Osteoblast (primary cell): ENCODE measurements around the gene SMG7. TPM values are rescaled to one million over a fixed set of nuclear protein-coding genes. Genes with fewer than 3 reads are reported as not detected.

Experiments used
- DNase-seq: peaks from one replicate; pipeline ENCODE4 v3.0.0; 2011; ENCODE audit warnings: low spot score, mixed read lengths; ENCODE audit not compliant: insufficient read length; ENCODE audit errors: missing footprints
- H2AFZ ChIP-seq: 2 replicates; pipeline ENCODE4 v1.6.0; 2011; ENCODE audit warnings: mild to moderate bottlenecking, low read length
- H3K27ac ChIP-seq: 2 replicates; pipeline ENCODE4 v1.5.1; 2011; ENCODE audit warnings: mild to moderate bottlenecking, low read depth, low read length, moderate library complexity
- H3K27me3 ChIP-seq: 2 replicates; pipeline ENCODE4 v1.6.0; 2012; ENCODE audit warnings: mild to moderate bottlenecking, control low read depth, inconsistent platforms, low read length, moderate library complexity; ENCODE audit not compliant: insufficient read depth
- H3K36me3 ChIP-seq: 2 replicates; pipeline ENCODE4 v1.5.1; 2011; ENCODE audit warnings: mild to moderate bottlenecking, low read length, control low read depth, moderate library complexity; ENCODE audit not compliant: insufficient read depth
- H3K4me1 ChIP-seq: 2 replicates; pipeline ENCODE4 v1.5.1; 2011; ENCODE audit warnings: mild to moderate bottlenecking, low read length, control low read depth, moderate library complexity; ENCODE audit not compliant: insufficient read depth
- H3K4me2 ChIP-seq: 2 replicates; pipeline ENCODE4 v1.6.0; 2011; ENCODE audit warnings: mild to moderate bottlenecking, low read length; ENCODE audit not compliant: insufficient read depth
- H3K4me3 ChIP-seq: fragments of 200-600 bp; sonication (generic); 3 replicates; pipeline ENCODE4 v1.5.1; 2012; ENCODE audit warnings: mild to moderate bottlenecking, low read length, inconsistent platforms; ENCODE audit not compliant: insufficient read depth
- H3K79me2 ChIP-seq: 2 replicates; pipeline ENCODE4 v1.6.0; 2012; ENCODE audit warnings: mild to moderate bottlenecking, low read length, control low read depth, inconsistent platforms; ENCODE audit not compliant: insufficient read depth
- H3K9me3 ChIP-seq: 2 replicates; pipeline ENCODE4 v1.5.1; 2011; ENCODE audit warnings: low read depth, low read length, control low read depth
- H4K20me1 ChIP-seq: 2 replicates; pipeline ENCODE4 v1.6.0; 2012; ENCODE audit warnings: mild to moderate bottlenecking, low read length, control low read depth; ENCODE audit not compliant: insufficient read depth
- total RNA-seq: library from RNA; depleted of rRNA; stranded (reverse); fragments of >200 nt; gene quantifications from 2 replicates; pipeline ENCODE4 v1.2.3, GENCODE V29; 2012
- TF ChIP-seq, protein P1 (sequence below): IDR thresholded peaks from 2 replicates; pipeline ENCODE4 v1.5.1; 2011; ENCODE audit warnings: mild to moderate bottlenecking, low read depth, low read length, moderate library complexity; ENCODE audit errors: extremely low read depth

SMG7 gene
- total RNA-seq, 1 donor: 25.0 TPM

DNA sequence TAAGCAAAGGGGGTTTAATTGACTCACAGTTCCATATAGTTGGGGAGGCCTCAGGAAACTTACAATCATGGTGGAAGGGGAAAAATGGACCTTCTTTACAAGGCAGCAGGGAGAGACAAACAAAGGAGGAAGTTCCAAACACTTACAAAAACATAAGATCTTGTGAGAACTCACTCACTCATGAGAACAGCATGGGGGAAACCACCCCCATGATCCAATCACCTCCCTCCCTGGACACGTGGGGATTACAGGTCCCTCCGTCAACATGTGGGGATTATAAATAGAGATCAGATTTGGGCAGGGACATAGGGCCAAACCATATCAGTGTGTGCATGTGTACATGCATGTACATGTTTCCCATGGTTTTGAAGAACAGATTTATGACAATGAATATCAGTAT, 5.5 kb upstream of the SMG7 start:
- Histone ChIP-seq H3K9me3 (no peaks in the 10 kb centered on the region), H3K4me3 (no peak overlapping the region), H3K36me3 (no peaks in the 10 kb centered on the region), H3K79me2 (no peaks in the 10 kb centered on the region), H3K27me3 (peaks cover 20% of the 10 kb centered on the region), H3K4me1 (peaks cover 4% of the 10 kb centered on the region), H2AFZ (no peak overlapping the region), H4K20me1 (no peaks in the 10 kb centered on the region), H3K4me2 (no peak overlapping the region), H3K27ac (no peak overlapping the region)
- TF ChIP-seq, protein P1, sequence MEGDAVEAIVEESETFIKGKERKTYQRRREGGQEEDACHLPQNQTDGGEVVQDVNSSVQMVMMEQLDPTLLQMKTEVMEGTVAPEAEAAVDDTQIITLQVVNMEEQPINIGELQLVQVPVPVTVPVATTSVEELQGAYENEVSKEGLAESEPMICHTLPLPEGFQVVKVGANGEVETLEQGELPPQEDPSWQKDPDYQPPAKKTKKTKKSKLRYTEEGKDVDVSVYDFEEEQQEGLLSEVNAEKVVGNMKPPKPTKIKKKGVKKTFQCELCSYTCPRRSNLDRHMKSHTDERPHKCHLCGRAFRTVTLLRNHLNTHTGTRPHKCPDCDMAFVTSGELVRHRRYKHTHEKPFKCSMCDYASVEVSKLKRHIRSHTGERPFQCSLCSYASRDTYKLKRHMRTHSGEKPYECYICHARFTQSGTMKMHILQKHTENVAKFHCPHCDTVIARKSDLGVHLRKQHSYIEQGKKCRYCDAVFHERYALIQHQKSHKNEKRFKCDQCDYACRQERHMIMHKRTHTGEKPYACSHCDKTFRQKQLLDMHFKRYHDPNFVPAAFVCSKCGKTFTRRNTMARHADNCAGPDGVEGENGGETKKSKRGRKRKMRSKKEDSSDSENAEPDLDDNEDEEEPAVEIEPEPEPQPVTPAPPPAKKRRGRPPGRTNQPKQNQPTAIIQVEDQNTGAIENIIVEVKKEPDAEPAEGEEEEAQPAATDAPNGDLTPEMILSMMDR: no peak
- DNase-seq: no peak

DNA sequence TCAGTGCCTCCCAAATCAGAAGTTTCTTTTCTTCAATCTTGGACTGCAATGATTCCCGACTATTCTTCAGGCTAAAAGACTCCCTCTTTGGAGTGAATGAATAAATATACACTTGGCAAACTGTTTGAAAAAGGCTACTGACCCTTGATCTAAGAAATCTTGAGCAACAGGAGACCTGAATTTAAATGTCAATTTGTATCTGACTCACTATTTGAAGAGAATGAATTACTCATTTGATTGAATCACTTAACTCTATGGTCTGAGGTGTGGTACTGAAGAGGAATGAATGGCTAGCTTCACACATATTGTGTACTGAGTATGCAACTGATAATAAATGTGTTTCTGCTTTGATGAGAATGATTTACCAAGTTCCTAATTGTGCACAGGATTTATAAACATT, 4.6 kb upstream of the SMG7 start:
- no peaks in the 10 kb centered on the region for H3K36me3 ChIP-seq
- H2AFZ ChIP-seq: no peak overlapping the region
- H3K4me1 ChIP-seq: peaks cover 4% of the 10 kb centered on the region
- TF ChIP-seq, protein P1: no peak
- no peaks in the 10 kb centered on the region for H4K20me1 ChIP-seq
- peaks cover 4% of the 10 kb centered on the region for H3K79me2 ChIP-seq
- DNase-seq: no peak
- no peak overlapping the region for H3K4me3 ChIP-seq
- peaks cover 16% of the 10 kb centered on the region for H3K27me3 ChIP-seq
- H3K4me2 ChIP-seq: no peak overlapping the region
- H3K27ac ChIP-seq: no peak overlapping the region
- no peaks in the 10 kb centered on the region for H3K9me3 ChIP-seq

DNA sequence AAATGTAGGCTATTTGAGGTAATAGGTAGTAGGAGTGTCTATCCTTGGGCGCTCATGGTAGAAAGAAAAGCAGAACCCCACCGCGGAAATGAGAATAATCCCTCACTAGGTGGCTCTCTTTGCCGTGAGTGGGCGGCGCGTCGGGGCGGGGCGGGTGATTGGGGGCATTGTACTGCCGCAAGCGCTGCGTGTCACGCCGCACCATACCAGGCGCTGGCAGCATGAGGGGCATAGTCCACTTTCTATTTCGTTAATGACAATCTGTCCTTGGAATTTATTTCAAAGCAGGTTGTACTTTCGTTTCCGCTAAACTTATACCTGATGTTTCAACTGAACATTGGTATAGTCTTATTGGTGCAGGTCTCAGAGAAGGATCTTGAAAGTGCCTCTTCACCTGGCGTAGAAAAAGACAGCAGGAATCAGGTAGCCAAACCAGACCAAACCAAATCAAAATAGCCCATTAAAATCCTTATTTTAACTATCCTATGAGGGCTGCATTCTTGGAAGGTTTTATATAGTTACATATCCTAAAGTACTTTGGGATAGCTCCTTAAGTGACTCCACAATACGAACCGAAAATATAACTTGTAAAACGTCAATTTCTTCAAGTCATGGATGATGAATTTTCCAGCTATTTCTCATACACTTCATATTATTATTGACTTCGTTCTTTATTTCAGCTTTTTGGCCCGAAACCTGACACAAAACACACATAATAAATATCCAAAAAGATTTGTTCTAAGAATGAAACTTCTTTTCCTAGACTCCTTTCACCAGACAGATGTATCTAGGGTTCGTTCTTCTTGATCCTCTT, 1.9 kb upstream of the SMG7 start:
- Histone ChIP-seq H3K4me1 (peaks cover 9% of the 10 kb centered on the region), H3K9me3 (no peaks in the 10 kb centered on the region), H3K27ac (peak overlapping the region; percentile 99), H4K20me1 (no peaks in the 10 kb centered on the region), H3K36me3 (no peaks in the 10 kb centered on the region), H3K79me2 (peaks cover 29% of the 10 kb centered on the region), H3K4me2 (peak overlapping the region; percentile 87), H3K4me3 (peak overlapping the region; percentile 91), H3K27me3 (peaks cover 4% of the 10 kb centered on the region), H2AFZ (peak overlapping the region; percentile 99)
- peak; percentile 82 for DNase-seq
- TF ChIP-seq, protein P1: peak; percentile 41

DNA sequence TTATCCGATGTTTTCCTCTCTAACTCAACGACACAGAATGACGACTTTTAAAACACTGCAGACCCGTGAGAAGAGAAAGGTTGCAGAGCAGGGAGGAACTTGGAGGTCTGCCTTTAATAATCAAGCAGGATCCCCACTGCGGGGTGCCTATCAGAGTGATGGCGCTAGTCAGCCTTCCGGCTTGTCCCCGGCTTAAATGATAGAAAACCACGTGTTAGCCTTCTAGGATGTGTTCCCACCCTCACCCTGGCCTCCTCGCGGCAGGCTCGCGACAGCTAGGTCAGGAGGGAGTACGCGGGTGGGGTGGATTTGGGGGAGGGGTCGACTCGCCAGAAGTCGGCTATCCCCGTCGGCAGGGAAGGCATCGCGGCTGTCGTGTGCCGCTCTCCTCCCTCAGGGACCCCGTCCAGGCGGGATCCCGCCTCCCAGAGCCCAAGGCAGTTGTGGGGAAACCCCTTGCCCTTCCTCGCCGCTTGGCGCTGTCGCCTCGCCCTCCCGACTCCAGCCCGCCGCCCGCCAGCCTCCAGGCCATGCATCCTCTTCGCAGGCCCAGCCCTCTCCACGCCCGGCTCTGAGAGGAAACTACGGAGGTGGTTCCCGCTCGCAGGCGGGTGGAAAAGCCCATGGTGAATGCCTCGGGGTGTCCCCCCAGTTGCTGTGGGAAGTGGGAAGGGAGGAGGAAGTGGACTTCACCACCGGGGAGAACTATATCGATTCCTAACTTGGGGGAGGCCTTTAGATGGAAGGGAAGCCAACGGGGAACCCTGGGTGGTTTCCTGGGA, 1.1 kb upstream of the SMG7 start:
- Histone ChIP-seq H3K27ac (peak overlapping the region; percentile 99), H2AFZ (peak overlapping the region; percentile 99), H3K4me1 (peaks cover 9% of the 10 kb centered on the region), H3K79me2 (peaks cover 37% of the 10 kb centered on the region), H4K20me1 (no peaks in the 10 kb centered on the region), H3K4me2 (peak overlapping the region; percentile 87), H3K9me3 (no peaks in the 10 kb centered on the region), H3K36me3 (no peaks in the 10 kb centered on the region), H3K27me3 (no peaks in the 10 kb centered on the region), H3K4me3 (peak overlapping the region; percentile 91)
- peak; percentile 79 for DNase-seq
- TF ChIP-seq, protein P1: no peak
